NCI-H345 treated with DMSO at 0.1 percent for 48 hours (cell line): ENCODE results near the gene AKR7A2.
A peak's percentile ranks its signal among the peaks of the same experiment; 100 is the strongest.

Source experiments
- DNase-seq: peaks from one replicate; lab custom pipeline; 2025; ENCODE audit not compliant: unreplicated experiment; lab: John Stamatoyannopoulos, UW

Gene AKR7A2

DNA sequence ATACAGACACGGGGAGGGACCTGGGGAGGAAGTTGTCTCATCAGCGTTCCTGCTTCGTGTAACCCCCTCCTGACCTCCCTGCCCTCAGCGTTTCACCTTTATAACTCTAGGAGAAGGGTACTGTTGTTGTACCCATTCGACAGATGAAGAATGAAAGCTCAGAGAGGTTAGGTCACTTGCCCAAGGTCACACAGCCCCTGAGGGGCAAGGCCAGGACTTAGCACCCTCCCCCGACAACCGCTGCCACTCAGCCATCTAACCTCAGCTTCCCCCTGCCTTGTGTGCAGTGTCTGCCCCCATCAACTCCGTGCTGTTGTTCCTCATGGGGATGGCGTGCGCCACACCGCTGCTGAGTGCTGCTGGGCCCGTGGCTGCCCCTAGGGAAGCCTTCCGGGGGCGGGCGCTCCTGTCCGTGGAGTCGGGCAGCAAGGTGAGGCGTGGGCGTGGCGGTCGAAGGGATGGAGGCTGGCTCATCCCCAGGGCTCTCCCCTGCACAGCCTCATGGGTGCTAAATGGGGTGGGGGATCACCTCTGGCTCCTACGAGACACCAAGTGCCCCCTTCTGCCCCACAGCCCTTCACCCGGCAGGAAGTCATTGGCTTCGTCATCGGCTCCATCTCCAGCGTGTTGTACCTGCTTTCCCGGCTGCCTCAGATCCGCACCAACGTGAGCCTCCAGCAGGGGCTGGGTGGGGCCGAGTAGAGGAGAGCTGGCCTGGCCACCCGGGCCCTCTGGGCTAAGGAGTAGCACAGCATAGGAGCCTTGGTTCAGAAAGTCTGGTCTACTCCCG lies 14.2 kb upstream of the AKR7A2 start:
- no peak for DNase-seq

DNA sequence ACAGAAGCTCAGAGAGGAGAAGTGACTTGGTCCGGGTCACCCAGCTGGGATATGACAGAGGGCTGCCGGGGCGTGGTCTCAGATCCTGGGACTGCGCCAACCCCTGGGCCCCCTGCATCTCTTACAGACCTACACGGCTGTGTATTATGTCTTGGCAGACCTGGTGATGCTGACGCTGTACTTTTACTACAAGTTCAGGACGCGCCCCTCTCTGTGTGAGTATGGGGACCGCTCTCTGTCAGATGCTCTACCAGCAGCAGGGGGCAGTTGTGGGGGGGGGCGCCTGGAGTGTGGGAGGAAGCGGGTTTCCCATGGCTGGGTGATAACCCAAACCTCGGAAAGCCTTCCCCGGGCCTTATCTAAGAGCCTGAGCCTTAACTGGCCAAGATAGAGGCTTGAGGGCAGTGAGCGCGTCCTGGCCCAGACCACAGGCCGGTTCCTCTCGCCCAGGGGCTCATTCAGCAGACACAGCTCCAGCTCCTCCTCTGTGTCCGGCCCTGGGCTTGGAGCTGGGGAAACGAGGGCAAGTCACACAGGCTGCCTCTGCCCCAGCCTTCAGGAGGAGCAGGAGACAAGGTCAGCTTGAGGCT lies 13.5 kb upstream of the AKR7A2 start:
- DNase-seq: no peak

DNA sequence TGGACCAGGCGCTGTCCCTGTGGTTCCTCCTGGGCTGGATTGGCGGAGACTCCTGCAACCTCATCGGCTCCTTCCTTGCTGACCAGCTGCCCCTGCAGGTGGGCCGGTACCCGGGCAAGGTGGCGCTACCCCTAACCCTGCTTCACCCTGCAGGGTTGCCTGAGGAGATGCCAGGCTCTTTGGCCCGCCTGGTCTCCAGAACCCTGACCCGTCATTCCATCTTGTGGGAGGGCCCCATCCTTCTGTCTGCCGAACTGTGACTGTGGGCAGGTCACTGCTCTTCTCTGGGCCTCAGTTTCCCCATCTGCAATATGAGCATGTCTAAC lies 12.7 kb upstream of the AKR7A2 start:
- no peak for DNase-seq

DNA sequence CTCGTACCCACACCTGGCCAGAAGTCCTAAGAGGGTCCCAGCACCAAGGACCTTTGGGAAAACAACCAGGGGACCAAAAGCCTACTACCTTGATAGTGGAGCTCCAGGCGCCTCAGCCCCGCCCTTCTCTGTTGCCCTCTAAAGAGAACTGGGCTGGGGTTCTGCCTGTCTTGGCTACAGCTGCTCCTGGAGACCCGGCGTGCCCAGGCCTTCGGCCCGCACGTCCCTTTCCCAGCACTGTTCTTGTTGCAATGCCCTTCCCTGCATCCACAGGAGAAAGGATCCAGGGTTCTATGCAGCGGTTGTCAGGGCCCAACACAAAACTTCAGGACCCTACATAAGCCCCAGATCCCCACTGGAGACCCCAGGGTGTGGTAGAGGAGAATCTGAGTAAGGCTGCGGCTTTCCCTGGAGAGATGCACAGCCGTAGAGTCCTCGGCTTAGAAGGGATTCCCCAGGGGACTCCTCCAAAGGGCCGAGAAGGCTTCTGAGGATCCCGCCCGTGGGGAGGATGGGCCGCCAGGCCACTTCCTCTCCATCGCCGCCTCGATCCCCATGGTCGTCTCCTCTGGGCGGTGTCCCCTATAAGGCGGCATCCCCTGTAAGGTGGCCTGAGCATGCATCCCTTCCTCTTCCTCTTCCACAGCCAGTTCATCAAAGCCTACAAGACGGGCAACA lies 12.2 kb upstream of the AKR7A2 start:
- DNase-seq: no peak

DNA sequence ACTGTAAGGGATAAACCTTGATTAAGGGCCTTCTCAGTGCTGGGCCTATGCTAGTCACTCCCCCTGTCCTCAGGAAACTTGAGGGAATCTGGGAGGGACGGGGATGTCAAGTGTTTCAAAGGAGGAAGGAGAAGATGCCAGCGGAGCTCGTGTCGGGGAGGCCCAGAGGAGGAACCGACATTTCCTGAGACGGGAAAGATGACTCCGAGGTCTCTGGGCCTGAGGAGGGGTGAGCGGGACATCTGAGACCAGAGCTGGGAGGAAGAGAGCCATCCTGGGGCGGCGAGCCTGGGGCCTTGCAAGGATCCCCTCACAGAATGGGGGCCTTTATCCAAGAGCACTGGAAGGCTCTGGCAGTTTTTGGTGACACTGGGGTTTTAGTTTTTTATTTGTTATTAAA lies 10.5 kb upstream of the AKR7A2 start:
- no peak for DNase-seq

DNA sequence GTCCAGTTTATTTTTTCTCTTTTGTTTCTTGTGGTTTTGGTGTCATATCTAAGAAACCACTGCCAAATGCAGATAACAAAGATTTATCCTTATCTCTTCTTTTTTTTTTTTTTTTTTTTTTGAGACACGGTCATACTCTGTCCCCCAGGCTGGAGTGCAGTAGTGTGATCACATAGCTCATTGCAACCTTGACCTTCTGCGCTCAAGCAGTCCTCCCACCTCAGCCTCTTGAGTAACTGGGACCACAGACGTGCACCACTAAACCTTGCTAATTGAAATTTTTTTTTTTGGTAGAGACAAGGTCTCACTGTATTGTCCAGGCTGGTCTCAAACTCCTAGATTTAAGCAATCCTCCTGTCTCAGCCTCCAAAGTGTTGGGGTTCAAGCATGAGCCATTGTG lies 9.1 kb upstream of the AKR7A2 start:
- no peak for DNase-seq

DNA sequence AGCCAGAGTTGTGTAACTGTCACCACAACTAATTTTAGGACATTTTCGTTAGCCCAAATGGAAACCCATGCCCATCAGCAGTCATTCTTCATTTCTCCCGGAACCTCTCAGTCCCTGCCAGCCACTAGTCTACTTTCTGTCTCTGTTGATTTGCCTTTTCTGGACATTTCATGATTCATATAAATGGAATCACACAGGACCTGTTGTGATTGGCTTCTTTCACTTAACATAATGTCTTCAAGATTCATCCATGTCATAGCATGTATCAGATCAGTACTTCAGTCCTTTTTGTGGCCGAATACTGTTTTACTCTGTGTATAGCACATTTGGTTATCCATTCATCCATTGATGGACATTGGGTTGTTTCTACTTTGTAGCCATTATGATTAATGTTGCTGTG lies 7.3 kb upstream of the AKR7A2 start:
- DNase-seq: no peak

DNA sequence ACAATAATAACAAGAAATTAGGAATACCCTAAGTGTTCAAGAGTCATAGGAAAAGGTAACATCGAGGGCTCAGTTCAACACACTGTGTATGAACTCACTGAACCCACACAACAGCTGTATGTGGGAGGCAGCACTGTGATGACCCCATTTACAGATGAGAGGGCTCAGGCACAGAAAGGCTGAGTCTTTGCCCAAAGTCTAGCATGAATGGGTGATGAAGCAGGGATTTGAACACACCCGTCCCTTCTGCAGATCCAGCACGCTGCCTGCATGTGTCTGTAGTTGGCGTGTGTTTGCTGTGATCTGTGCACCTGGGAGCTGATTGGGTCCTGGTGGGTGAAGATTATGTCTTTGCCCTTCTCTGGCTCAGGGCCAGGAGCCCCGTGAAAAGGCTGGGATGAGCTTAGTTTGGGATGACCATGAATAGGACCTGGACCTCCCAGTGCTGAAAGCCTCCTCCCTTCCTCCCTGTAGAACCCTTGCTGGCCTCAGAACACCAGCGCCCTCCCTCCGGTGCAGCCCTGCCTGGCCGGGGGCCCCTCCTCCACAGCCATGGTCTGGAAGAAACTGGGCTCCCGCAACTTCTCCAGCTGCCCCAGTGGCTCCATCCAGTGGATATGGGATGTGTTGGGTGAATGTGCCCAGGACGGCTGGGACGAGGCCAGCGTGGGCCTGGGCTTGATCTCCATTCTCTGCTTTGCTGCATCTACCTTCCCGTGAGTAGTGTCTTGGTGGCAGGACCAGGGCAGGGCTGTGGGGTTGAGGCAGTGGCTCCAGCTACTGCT lies 5.4 kb upstream of the AKR7A2 start:
- no peak for DNase-seq

DNA sequence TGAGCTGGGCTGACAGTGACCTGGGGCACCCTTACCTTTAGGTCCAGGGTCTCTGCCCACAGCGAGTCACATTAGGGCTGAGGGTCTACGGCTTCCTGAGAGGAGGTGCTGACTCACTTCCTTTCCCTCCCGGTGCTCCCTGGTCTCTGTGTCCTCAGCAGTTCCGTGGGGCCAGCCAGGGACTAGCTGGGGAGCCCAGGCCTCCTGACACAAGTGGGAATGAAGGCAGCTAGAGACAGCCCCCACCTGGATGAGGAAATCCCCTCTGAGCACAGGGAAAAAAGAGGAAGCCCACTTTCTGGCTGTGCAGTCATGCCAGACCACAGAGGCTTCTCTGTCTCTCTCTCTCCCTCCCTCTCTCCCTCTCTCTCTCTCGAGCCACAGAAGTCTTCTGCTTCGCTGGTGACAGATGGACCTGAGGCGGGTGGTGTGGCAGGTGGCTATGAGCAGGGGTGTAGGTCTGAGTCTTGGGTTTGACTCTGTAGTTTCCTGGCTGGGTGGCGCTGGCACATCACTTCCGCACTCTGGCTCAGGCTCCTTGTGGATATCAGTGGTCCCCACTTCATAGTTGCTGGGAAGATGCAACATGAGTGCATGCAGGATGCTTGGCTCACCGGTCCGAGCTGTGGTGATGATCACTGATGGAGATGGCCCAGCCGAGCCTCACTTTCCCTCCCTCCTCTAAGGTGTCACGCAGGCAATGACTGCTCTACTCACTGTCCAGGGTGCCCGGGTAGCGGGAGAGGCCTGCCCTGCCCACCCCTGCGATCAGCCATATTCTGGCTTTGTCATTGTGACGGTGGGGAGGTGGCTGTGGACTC lies 3.6 kb upstream of the AKR7A2 start:
- no peak for DNase-seq

DNA sequence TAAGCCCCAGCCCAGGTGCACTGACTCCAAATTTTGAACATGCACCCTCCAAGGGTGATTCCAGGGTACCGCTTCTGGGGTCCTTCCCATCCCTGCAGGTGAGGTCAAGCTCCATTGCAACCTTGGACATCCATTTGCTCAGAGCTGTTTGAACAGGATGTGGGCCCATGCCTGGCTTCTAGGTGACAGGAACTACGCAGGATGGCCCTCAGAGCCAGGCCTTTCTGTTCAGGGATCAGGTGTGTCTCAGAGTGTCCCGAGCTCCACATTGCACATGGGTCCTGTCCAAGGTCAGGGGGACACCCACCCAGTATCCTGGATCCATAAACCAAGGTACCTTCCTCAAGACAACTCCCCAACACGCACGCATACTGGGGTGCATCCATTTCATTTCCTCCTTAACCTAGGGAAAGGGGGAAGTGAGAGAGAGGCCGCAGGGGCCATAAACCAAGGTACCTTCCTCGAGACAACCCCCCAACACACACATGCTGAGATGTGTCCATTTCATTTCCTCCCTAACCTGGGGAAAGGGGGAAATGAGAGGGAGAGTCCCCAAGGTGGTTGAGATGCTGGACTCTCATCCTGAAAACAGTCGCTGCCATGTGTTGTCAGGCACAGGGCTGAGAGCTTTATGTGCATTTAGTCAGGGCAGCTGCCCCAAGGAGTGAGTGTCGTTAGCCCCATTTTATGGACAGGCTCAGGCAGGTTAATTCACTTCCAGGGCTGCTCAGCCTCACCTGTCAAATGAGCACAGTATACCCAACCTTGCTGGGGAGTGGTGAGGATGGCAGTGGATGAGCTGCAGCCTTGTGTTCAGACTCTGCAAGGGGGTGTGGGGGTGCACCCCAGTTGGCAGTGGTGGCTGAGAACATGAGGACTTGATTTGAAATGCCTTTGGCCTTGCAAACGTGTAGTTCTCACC lies 2.3 kb upstream of the AKR7A2 start:
- DNase-seq: no peak

DNA sequence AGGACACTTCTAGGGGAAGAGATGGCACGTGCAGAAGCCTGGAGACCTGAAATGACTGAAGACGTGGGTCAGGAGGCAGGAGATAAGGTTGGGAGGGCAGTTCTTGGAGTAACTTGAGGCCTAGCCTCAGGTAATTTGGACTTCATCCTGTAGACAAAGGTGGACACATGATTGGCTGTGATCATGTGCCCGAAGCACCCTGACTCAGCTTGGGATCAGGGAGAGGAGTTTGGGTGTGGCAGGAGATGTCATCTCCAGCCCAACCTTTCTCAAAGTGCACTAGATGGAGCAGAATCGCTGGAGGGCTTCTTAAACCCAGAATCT lies 1.7 kb upstream of the AKR7A2 start:
- no peak for DNase-seq

DNA sequence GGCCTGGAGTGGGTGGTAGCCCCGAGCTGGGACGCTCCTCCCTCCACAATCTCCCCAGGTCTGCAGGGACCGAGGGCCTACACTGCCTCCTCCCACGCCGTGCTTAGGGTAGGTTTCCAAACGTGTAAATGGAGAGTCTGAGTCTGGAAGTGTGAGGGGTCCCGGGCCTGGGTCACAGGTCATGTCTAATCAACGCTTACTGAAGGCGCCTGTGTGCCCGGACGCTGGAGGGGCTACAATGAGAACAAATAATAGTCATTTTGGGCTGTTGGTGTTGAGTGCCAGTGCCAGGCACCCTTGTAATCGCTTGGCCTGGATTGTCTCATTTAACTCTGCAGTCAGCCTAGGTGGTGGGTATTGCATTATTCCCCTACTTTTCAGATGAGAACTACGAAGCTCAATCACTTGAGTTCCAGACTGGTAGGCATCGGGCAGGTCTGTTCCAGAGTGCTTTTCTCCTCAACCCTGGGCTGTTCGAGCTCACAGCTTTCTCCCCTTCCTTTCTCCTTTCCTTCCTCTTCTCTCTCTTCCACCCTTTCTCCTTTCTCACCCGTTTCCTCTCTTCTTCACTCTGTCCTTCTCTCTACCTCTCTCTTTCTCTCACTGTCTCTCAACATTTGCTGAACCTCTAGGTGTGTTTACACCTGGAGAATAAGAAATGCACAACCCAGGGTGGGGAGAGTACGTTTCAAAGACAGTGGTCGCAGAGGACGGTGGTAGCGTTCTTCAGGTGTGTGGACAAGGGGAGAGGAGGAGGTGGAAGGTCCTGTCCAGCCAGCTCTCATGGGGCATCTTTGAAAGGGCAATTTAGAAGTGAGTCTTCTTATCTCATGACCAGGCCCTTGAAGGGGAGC lies 1.1 kb upstream of the AKR7A2 start:
- DNase-seq: no peak

DNA sequence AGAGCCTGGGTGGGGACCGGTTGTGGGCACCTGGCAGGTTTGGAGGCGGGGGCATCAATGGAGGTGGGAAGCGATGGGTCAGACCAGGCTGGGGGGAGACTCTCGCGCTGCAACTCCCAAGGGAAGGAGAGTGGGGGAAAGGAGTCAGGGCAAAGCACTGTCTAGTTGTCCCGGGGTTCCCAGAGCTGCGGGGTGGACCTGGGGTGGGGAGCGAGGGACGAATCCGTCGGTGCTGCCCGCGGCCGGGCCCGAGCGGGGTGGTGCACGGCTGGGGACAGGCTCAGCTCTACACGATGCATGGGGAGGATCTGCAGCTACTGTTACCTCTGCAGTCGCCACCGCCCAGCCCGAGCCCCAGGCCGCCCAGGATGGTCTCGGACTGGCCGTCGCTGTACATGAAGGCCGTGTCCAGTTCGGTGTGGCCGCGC lies 427 bp downstream of the AKR7A2 start:
- DNase-seq: no peak

DNA sequence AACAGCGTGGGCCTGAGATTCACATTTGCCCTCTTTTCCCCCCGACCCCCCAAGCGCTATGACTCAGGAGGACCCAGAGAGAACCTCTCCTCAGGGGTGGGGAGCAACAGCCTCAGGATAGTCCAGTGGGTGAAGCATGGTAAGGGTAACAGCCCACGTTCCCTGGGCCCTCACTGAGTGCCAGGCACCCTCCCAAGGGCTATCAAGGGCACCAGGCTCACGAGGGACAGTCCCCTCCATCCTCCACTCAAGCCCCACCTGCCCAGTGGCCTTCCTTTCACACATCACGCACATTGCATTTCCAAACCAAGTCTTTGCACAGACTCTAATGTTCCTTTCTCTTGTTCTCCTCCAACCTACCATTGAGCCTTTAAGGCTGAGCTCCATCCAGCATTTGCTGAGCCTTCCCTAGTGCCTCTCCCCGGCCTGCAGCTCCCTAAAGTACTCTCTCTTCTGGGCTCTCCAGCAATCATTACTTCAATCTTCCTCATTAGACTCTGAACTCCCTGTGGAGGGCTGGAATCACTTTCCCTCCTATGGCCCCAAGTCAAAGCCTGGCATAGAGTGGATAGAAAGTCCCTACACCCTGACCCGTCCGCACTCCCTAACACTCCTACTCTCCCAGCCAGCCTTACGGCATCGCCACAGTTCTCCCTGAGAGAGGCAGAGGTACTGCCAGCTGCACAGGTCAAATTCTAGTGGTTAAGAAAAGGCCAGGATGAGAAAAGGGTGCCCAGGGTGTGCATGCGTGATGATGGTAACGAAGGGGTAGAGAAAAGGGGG lies 1.0 kb downstream of the AKR7A2 start:
- DNase-seq: peak; percentile 26

DNA sequence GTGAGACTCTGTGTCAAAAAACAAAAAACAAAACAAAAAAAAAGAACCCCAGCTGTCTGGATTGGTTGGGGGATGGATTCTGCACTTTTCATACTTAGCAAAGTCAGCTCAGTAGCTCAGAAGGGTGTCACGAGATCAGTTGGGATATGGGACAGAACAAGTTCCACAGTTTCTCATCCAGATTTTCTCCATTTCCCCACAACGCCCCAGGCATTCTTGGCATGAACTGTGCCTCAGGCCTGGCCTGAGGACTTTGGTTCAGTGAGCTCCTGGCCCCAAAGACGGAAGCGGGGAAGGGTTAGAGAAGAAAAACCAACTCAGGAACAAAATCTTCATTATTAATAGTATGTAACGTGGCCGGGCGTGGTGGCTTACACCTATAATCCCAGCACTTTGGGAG lies 1.9 kb downstream of the AKR7A2 start:
- DNase-seq: no peak

DNA sequence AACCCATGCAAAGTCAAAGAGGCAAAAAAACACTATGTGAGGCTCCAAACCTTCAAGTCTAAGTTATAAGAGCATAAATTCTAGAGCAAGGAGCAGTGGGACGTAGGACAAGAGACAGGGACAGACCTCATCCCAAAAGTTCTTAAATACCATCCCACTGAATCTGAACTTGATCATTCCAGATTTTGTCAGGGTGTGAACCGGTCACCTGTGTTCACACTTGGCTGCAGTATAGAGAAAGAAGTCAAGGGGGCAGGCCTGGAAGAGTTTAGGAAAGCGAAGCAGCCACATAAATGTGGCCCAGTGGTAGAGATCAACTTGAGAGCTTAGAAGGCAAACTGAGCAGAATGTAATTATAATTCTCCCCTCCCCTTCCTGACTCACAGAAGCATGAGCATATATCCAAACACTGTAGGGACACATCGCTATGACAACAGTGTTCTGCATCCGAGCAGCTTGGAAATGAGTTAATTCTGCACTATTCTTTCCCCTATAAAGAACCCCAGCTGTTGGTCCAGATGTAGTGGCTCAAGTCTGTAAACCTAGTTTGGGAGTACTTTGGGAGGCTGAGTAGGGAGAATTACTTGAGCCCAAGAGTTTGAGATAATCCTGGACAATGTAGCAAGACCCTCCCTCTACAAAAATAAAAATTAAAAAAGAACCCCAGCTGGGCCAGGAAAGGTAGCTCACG lies 2.7 kb downstream of the AKR7A2 start:
- no peak for DNase-seq

DNA sequence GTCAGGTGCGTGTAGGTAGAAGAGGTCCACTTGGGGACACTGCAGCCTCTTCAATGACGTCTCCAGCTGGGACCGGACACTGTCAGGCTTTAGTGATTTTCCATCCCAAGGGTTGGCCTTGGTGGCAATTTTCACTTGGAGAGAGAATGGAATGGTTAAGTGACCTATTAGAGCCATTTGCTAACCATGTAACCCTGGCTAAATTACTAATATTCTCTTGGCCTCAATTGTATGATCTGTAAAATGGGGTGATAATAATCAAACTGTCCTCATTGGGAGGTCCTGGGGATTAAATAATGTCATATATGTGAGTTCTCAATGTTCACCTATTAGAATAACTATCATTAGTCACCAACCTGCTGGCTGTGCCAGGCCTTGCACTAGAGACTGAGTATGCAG lies 3.4 kb downstream of the AKR7A2 start:
- DNase-seq: no peak
